Neuronal stem cell (in vitro differentiated cells): ENCODE results near the gene TRPV4.
A peak's percentile ranks its signal among the peaks of the same experiment; 100 is the strongest.

ENCODE experiments used
- DNase-seq: peaks from one replicate; pipeline ENCODE4 v3.0.0-alpha.2; 2013; ENCODE audit warnings: low spot score
- H2AFZ ChIP-seq: one replicate; pipeline ENCODE4 v1.6.1; 2013; ENCODE audit warnings: mild to moderate bottlenecking, low read length, inconsistent platforms
- H2AK5ac ChIP-seq: 2 replicates; pipeline ENCODE4 v1.6.1; 2013; ENCODE audit warnings: low read depth, mild to moderate bottlenecking, inconsistent platforms, low read length, moderate library complexity, mixed read lengths
- H2BK120ac ChIP-seq: 2 replicates; pipeline ENCODE4 v1.6.1; 2013; ENCODE audit warnings: low read depth, mild to moderate bottlenecking, inconsistent platforms, low read length, moderate library complexity, mixed read lengths
- H2BK12ac ChIP-seq: one replicate; pipeline ENCODE4 v1.6.1; 2013; ENCODE audit warnings: low read length, inconsistent platforms
- H2BK15ac ChIP-seq: 2 replicates; pipeline ENCODE4 v1.6.1; 2013; ENCODE audit warnings: mild to moderate bottlenecking, low read length, inconsistent platforms, mixed read lengths
- H2BK5ac ChIP-seq: one replicate; pipeline ENCODE4 v1.6.1; 2013; ENCODE audit warnings: inconsistent platforms, mild to moderate bottlenecking, low read length, moderate library complexity
- H3K14ac ChIP-seq: one replicate; pipeline ENCODE4 v1.6.1; 2013; ENCODE audit warnings: low read length, inconsistent platforms
- H3K18ac ChIP-seq: 2 replicates; pipeline ENCODE4 v1.6.1; 2013; ENCODE audit warnings: low read length, inconsistent platforms
- H3K23ac ChIP-seq: 2 replicates; pipeline ENCODE4 v1.6.1; 2013; ENCODE audit warnings: low read depth, mild to moderate bottlenecking, mixed read lengths, low read length, inconsistent platforms; ENCODE audit not compliant: poor library complexity
- H3K27ac ChIP-seq: replicated peaks from 3 replicates; pipeline ENCODE4 v1.5.1; 2013; ENCODE audit warnings: low read length, inconsistent platforms
- H3K27me3 ChIP-seq, 3 experiments: 2 replicates each; pipeline ENCODE4 v1.6.1; 2013; ENCODE audit warnings: low read length in 3 of 3, mild to moderate bottlenecking in 2 of 3, inconsistent platforms in 1 of 3, low read depth in 1 of 3, mixed read lengths in 1 of 3, moderate library complexity in 1 of 3; ENCODE audit not compliant: control insufficient read depth in 3 of 3, insufficient read depth in 3 of 3
- H3K36me3 ChIP-seq, 2 donors: replicated peaks in 1 of 2; 2 replicates each; pipeline ENCODE4 v1.6.1; 2013; ENCODE audit warnings: low read length in 2 of 2; ENCODE audit not compliant: control insufficient read depth in 2 of 2, insufficient read depth in 2 of 2
- H3K4ac ChIP-seq: 2 replicates; pipeline ENCODE4 v1.6.1; 2013; ENCODE audit warnings: inconsistent platforms, mild to moderate bottlenecking, low read length, moderate library complexity
- H3K4me1 ChIP-seq, 2 donors: 1 replicate in 1 of 2; 2 replicates in 1 of 2; pipeline ENCODE4 v1.6.1; 2013; ENCODE audit warnings: low read length in 2 of 2, low read depth in 1 of 2; ENCODE audit not compliant: control insufficient read depth in 2 of 2, insufficient read depth in 1 of 2
- H3K4me2 ChIP-seq: one replicate; pipeline ENCODE4 v1.6.1; 2013; ENCODE audit warnings: mild to moderate bottlenecking, low read length, inconsistent platforms; ENCODE audit not compliant: insufficient read depth, poor library complexity, severe bottlenecking
- H3K4me3 ChIP-seq, 2 donors: 2 replicates each; pipeline ENCODE4 v1.5.1; 2013; ENCODE audit warnings: low read length in 2 of 2, mild to moderate bottlenecking in 2 of 2, inconsistent platforms in 1 of 2, moderate library complexity in 1 of 2
- H3K79me1 ChIP-seq: one replicate; pipeline ENCODE4 v1.6.1; 2013; ENCODE audit warnings: low read depth, mild to moderate bottlenecking, inconsistent platforms, low read length, moderate library complexity
- H3K9ac ChIP-seq: one replicate; pipeline ENCODE4 v1.6.1; 2013; ENCODE audit warnings: mild to moderate bottlenecking, low read depth, low read length, inconsistent platforms; ENCODE audit not compliant: poor library complexity
- H3K9me3 ChIP-seq, 2 donors: replicated peaks in 1 of 2; 2 replicates each; pipeline versions ENCODE3 to v1.6.1; 2013; ENCODE audit warnings: low read length in 2 of 2, mild to moderate bottlenecking in 2 of 2, inconsistent platforms in 1 of 2, low read depth in 1 of 2, mixed read lengths in 1 of 2, moderate library complexity in 1 of 2; ENCODE audit not compliant: control insufficient read depth in 2 of 2, insufficient read depth in 1 of 2
- H4K8ac ChIP-seq: one replicate; pipeline ENCODE4 v1.6.1; 2013; ENCODE audit warnings: low read depth, mild to moderate bottlenecking, inconsistent platforms, low read length, moderate library complexity
- H4K91ac ChIP-seq: one replicate; pipeline ENCODE4 v1.6.1; 2013; ENCODE audit warnings: low read length, low read depth, mild to moderate bottlenecking, inconsistent platforms; ENCODE audit not compliant: poor library complexity
- WGBS, 2 donors: extraction: QIAGEN DNeasy Blood & Tissue Kit; methylation state at CpG; one replicate each; pipeline ENCODE4 v1.1.7; 2013; ENCODE audit warnings: missing lambda C conversion rate in 2 of 2, mixed read lengths in 1 of 2; ENCODE audit not compliant: insufficient read length in 2 of 2, insufficient replicate concordance in 1 of 2; ENCODE audit errors: extremely low coverage in 2 of 2; 5-methylcytosine and 5-hydroxymethylcytosine counted together

TRPV4 gene

GRCh38 chr12:109735825-109736551, 97.2 kb downstream of the TRPV4 start:
- Histone ChIP-seq H3K23ac (no peak overlapping the region), H3K4me1 (peaks cover 16 to 43% of the 10 kb centered on the region in 2 donors), H2BK5ac (no peak overlapping the region), H2AFZ (no peak overlapping the region), H2AK5ac (no peak overlapping the region), H3K9ac (no peak overlapping the region), H3K4me3 (no peak overlapping the region), H3K36me3 (no peaks in the 10 kb centered on the region), H3K9me3 (no peaks in the 10 kb centered on the region), H3K18ac (peak overlapping the region; percentile 3), H3K79me1 (peaks cover 7% of the 10 kb centered on the region), H4K8ac (no peak overlapping the region), H3K4me2 (no peak overlapping the region), H3K27ac (no peak overlapping the region), H3K4ac (no peak overlapping the region), H2BK15ac (no peak overlapping the region), H3K14ac (no peak overlapping the region), H4K91ac (no peak overlapping the region), H3K27me3 (peaks cover 0 to 24% (median 0%) of the 10 kb centered on the region in 3 experiments), H2BK120ac (no peak overlapping the region), H2BK12ac (no peak overlapping the region)
- no peak for DNase-seq
- WGBS, 2 donors, result no CpG with 5 or more reads among the region's 9 CpGs

- Histone ChIP-seq H3K36me3 (no peaks in the 10 kb centered on the region), H3K27me3 (peaks cover 0 to 24% (median 0%) of the 10 kb centered on the region in 3 experiments), H3K27ac (no peak overlapping the region)
Measured at GRCh38 chr12:109735051-109735521, 98.1 kb downstream of the TRPV4 start.

GRCh38 chr12:109734219-109735000, 98.8 kb downstream of the TRPV4 start:
- Histone ChIP-seq H3K27ac (no peak overlapping the region), H3K36me3 (no peaks in the 10 kb centered on the region), H3K27me3 (peaks cover 0 to 24% (median 0%) of the 10 kb centered on the region in 3 experiments), H2AK5ac (no peak overlapping the region), H2AFZ (peak overlapping the region; percentile 54), H2BK15ac (peak overlapping the region; percentile 8), H3K4me1 (peaks cover 16 to 41% of the 10 kb centered on the region in 2 donors), H2BK120ac (no peak overlapping the region), H3K18ac (peak overlapping the region; percentile 79), H3K4ac (no peak overlapping the region), H3K4me2 (peak overlapping the region; percentile 32), H3K9me3 (no peaks in the 10 kb centered on the region), H3K79me1 (peaks cover 7% of the 10 kb centered on the region), H4K8ac (no peak overlapping the region), H3K9ac (no peak overlapping the region), H2BK5ac (peak overlapping the region; percentile 33), H2BK12ac (no peak overlapping the region), H3K14ac (no peak overlapping the region), H4K91ac (no peak overlapping the region), H3K23ac (no peak overlapping the region), H3K4me3 (no peak overlapping the region)
- no CpG with 5 or more reads among the region's 22 CpGs for WGBS, 2 donors
- DNase-seq, result no peak

More at GRCh38 chr12:109735051-109735521, 98.1 kb downstream of the TRPV4 start:
- H3K4me2 ChIP-seq, result no peak overlapping the region
- peaks cover 16 to 46% of the 10 kb centered on the region in 2 donors for H3K4me1 ChIP-seq
- no peak overlapping the region for H3K9ac ChIP-seq
- no peak overlapping the region for H2BK12ac ChIP-seq
- no peak overlapping the region for H2BK120ac ChIP-seq
- H3K14ac ChIP-seq, result no peak overlapping the region
- no peak overlapping the region for H3K4ac ChIP-seq
- no peak overlapping the region for H2AFZ ChIP-seq
- no peak overlapping the region for H3K23ac ChIP-seq
- H2AK5ac ChIP-seq, result no peak overlapping the region
- no peaks in the 10 kb centered on the region for H3K9me3 ChIP-seq
- no CpG with 5 or more reads among the region's 12 CpGs for WGBS, 2 donors
- DNase-seq, result no peak
- peak overlapping the region; percentile 8 for H2BK15ac ChIP-seq
- peak overlapping the region; percentile 33 for H2BK5ac ChIP-seq
- peaks cover 7% of the 10 kb centered on the region for H3K79me1 ChIP-seq
- H3K18ac ChIP-seq, result no peak overlapping the region
- H4K91ac ChIP-seq, result no peak overlapping the region
- no peak overlapping the region for H3K4me3 ChIP-seq
- H4K8ac ChIP-seq, result no peak overlapping the region
